ENCODE results near the gene NAA80. TPM values are rescaled to one million over a fixed set of nuclear protein-coding genes. Genes with fewer than 3 reads are reported as not detected.

Gene NAA80
- total RNA-seq, 4 donors from 2014 or later, result 12.5 to 22.1 (median 14.8) TPM

GRCh38 chr3:50318163-50318562, 19.0 kb upstream of the NAA80 start:
- intact Hi-C loops (cut with DNase I; ENCODE audit: low total_unique reads), result no loop called here
- peak overlapping the region in 2 of 4 donors; percentile 24 to 80 for H3K4me3 ChIP-seq

GRCh38 chr3:50317300-50317699, 18.1 kb upstream of the NAA80 start:
- Histone ChIP-seq H3K4me1 (peaks cover 56 to 58% of the 10 kb centered on the region in 2 donors), H3K27me3 (no peaks in the 10 kb centered on the region), H3K4me3 (no peak overlapping the region), H3K27ac (peak overlapping the region in 3 of 4 donors; percentile 7 to 93 (median 35)), H3K36me3 (peaks cover 0 to 23% of the 10 kb centered on the region in 2 donors), H3K9me3 (no peaks in the 10 kb centered on the region)
- ATAC-seq (no peak), DNase-seq (no peak)
- no peak for TF ChIP-seq CTCF (IDR thresholded peaks at IDR 0.05 in 4 of 5, conservative IDR thresholded peaks at IDR 0.05 in 1 of 5)
- TF ChIP-seq POLR2A (IDR thresholded peaks at IDR 0.05), result no peak
- intact Hi-C loops (cut with DNase I; ENCODE audit: low total_unique reads) (no loop called here), in situ Hi-C loops (cut with MboI; ENCODE audit: low sequenced_read_pairs in 4 of 4) (no loop called here)

More at GRCh38 chr3:50318163-50318562, 19.0 kb upstream of the NAA80 start:
- no peaks in the 10 kb centered on the region for H3K9me3 ChIP-seq
- no peak for DNase-seq
- in situ Hi-C loops (cut with MboI; ENCODE audit: low sequenced_read_pairs in 4 of 4), result no loop called here
- H3K36me3 ChIP-seq, result peaks cover 0 to 23% of the 10 kb centered on the region in 2 donors
- H3K27ac ChIP-seq, result peak overlapping the region in 2 of 4 donors; percentile 7 to 93
- no peaks in the 10 kb centered on the region for H3K27me3 ChIP-seq
- H3K4me1 ChIP-seq, result peaks cover 56 to 59% of the 10 kb centered on the region in 2 donors
- no peak for ATAC-seq
- TF ChIP-seq CTCF (IDR thresholded peaks at IDR 0.05 in 4 of 5, conservative IDR thresholded peaks at IDR 0.05 in 1 of 5), result no peak
- TF ChIP-seq POLR2A (IDR thresholded peaks at IDR 0.05), result no peak

GRCh38 chr3:50316657-50317242, 17.5 kb upstream of the NAA80 start:
- in situ Hi-C loops (cut with MboI; ENCODE audit: low sequenced_read_pairs in 4 of 4), result no loop called here
- Histone ChIP-seq H3K27me3 (no peaks in the 10 kb centered on the region), H3K9me3 (no peaks in the 10 kb centered on the region), H3K36me3 (peaks cover 0 to 23% of the 10 kb centered on the region in 2 donors), H3K4me3 (no peak overlapping the region), H3K4me1 (peaks cover 51 to 53% of the 10 kb centered on the region in 2 donors), H3K27ac (peak overlapping the region in 3 of 4 donors; percentile 7 to 93 (median 35))
- DNase-seq (no peak), ATAC-seq (no peak)
- no peak for TF ChIP-seq POLR2A (IDR thresholded peaks at IDR 0.05)
- no peak for TF ChIP-seq CTCF (IDR thresholded peaks at IDR 0.05 in 4 of 5, conservative IDR thresholded peaks at IDR 0.05 in 1 of 5)
- intact Hi-C loops (cut with DNase I; ENCODE audit: low total_unique reads), result no loop called here

- peaks cover 0 to 23% of the 10 kb centered on the region in 2 donors for H3K36me3 ChIP-seq
- H3K27ac ChIP-seq, result peak overlapping the region; percentile 50 to 79 (median 56)
These were observed 15.6 kb upstream of the NAA80 start for GRCh38 chr3:50314816-50315215.

More at GRCh38 chr3:50314816-50315215, 15.6 kb upstream of the NAA80 start:
- no peak overlapping the region for H3K4me3 ChIP-seq
- DNase-seq (no peak), ATAC-seq (no peak)
- TF ChIP-seq CTCF (IDR thresholded peaks at IDR 0.05 in 4 of 5, conservative IDR thresholded peaks at IDR 0.05 in 1 of 5), result no peak
- no peak for TF ChIP-seq POLR2A (IDR thresholded peaks at IDR 0.05)
- in situ Hi-C loops (cut with MboI; ENCODE audit: low sequenced_read_pairs in 4 of 4), result no loop called here
- H3K9me3 ChIP-seq, result no peaks in the 10 kb centered on the region
- peaks cover 43 to 45% of the 10 kb centered on the region in 2 donors for H3K4me1 ChIP-seq
- H3K27me3 ChIP-seq, result no peaks in the 10 kb centered on the region
- intact Hi-C loops (cut with DNase I; ENCODE audit: low total_unique reads), result no loop called here
